Esophagus squamous epithelium (tissue), 5 donors: Measurements from ENCODE around the gene WNT1. TPM values are rescaled to one million over a fixed set of nuclear protein-coding genes. Genes with fewer than 3 reads are reported as not detected.

Source experiments
- DNase-seq: peaks from one replicate; lab custom pipeline; 2025; lab: John Stamatoyannopoulos, UW
- H3K27ac ChIP-seq, 4 donors: fragments of 200-600 bp; sonication (generic); one replicate each; pipeline ENCODE4 v1.5.1; 2016 to 2019; ENCODE audit warnings: mild to moderate bottlenecking in 1 of 4
- H3K27me3 ChIP-seq, 4 donors: fragments of 200-600 bp; sonication (generic); 1 replicate in 3 of 4; 2 replicates in 1 of 4; pipeline versions ENCODE4 v1.5.1 to v1.6.0; 2017 to 2021; ENCODE audit warnings: antibody characterized with exemption in 1 of 4
- H3K36me3 ChIP-seq, 3 donors: fragments of 200-600 bp; sonication (generic); one replicate each; pipeline ENCODE4 v1.5.1; 2016 to 2019
- H3K4me1 ChIP-seq, 3 donors: fragments of 200-600 bp; sonication (generic); one replicate each; pipeline ENCODE4 v1.5.1; 2017 to 2019
- H3K4me3 ChIP-seq, 4 donors: fragments of 200-600 bp; sonication (generic); 1 replicate in 3 of 4; 2 replicates in 1 of 4; pipeline ENCODE4 v1.5.1; 2016 to 2019; ENCODE audit warnings: mild to moderate bottlenecking in 2 of 4, moderate library complexity in 1 of 4
- H3K9me3 ChIP-seq, 3 donors: fragments of 200-600 bp; sonication (generic); one replicate each; pipeline ENCODE4 v1.5.1; 2016 to 2019
- POLR2A ChIP-seq, 4 donors: fragments of 450-650 bp; IDR thresholded peaks; one replicate each; pipeline ENCODE4 v1.6.1; 2017; ENCODE audit warnings: antibody characterized with exemption in 4 of 4, mild to moderate bottlenecking in 4 of 4, moderate library complexity in 3 of 4
- WGBS, 2 donors: methylation state at CpG; one replicate each; pipeline ENCODE4 v1.1.5; 2018; 5-methylcytosine and 5-hydroxymethylcytosine counted together
- intact Hi-C: fragments of 100-400 bp; cut with DNase I; formaldehyde crosslinking; loops from one replicate; pipeline ENCODE4 v1.15.0; 2022
- total RNA-seq, 4 donors: library from RNA; depleted of rRNA; stranded (reverse); fragments of >200 nt; gene quantifications; one replicate each; pipeline ENCODE4 v1.1.0, GENCODE V29; 2016
- TF ChIP-seq, protein P1 (sequence below), 6 experiments: fragments of 450-650 bp in 4 of 6; fragments of 200-600 bp in 2 of 6; sonication (generic) in 2 of 6; IDR thresholded peaks; one replicate each; pipeline ENCODE4 v1.5.1; 2016 to 2019; ENCODE audit warnings: antibody characterized with exemption in 6 of 6, mild to moderate bottlenecking in 4 of 6, moderate library complexity in 4 of 6
- donor health status: DM: yes; HTN: yes; CAD: no.

WNT1 gene
- total RNA-seq, 4 donors from 2014 or later = 0.41 TPM; not detected in 3

DNA sequence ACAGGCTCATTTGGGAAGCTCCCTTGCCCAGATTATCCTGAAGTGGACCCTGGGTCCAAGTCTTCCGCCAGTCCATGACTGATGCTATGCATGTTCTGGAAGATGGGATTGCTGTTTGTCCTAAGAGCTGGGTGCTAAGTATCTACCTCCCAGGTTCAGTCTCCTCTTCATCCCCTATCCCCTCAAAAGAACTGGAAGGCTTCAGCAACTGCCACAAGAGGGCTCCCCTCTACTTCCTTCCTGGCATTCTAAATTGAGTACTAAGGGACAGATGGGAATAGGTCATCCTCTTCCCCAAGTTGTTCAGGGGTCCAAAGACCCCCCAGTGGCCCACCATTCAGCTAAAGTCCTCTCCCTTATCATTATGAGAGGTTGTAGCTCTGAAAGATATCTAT lies 43.8 kb upstream of the WNT1 start:
- WGBS, 2 donors = 100% methylated on average over 1 of the region's 1 CpG
- Histone ChIP-seq H3K9me3 (no peaks in the 10 kb centered on the region), H3K4me1 (no peaks in the 10 kb centered on the region), H3K4me3 (no peak overlapping the region), H3K27ac (peak overlapping the region in 2 of 4 donors; percentile 31 to 33), H3K36me3 (peaks cover 11 to 98% (median 18%) of the 10 kb centered on the region in 3 donors), H3K27me3 (no peaks in the 10 kb centered on the region)
- intact Hi-C loops = no loop called here
- no peak for TF ChIP-seq POLR2A (IDR thresholded peaks at IDR 0.05)
- TF ChIP-seq, protein P1, sequence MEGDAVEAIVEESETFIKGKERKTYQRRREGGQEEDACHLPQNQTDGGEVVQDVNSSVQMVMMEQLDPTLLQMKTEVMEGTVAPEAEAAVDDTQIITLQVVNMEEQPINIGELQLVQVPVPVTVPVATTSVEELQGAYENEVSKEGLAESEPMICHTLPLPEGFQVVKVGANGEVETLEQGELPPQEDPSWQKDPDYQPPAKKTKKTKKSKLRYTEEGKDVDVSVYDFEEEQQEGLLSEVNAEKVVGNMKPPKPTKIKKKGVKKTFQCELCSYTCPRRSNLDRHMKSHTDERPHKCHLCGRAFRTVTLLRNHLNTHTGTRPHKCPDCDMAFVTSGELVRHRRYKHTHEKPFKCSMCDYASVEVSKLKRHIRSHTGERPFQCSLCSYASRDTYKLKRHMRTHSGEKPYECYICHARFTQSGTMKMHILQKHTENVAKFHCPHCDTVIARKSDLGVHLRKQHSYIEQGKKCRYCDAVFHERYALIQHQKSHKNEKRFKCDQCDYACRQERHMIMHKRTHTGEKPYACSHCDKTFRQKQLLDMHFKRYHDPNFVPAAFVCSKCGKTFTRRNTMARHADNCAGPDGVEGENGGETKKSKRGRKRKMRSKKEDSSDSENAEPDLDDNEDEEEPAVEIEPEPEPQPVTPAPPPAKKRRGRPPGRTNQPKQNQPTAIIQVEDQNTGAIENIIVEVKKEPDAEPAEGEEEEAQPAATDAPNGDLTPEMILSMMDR (IDR thresholded peaks at IDR 0.05) = peak in 4 of 6 experiments; percentile 11 to 33 (median 17)
- DNase-seq = no peak

DNA sequence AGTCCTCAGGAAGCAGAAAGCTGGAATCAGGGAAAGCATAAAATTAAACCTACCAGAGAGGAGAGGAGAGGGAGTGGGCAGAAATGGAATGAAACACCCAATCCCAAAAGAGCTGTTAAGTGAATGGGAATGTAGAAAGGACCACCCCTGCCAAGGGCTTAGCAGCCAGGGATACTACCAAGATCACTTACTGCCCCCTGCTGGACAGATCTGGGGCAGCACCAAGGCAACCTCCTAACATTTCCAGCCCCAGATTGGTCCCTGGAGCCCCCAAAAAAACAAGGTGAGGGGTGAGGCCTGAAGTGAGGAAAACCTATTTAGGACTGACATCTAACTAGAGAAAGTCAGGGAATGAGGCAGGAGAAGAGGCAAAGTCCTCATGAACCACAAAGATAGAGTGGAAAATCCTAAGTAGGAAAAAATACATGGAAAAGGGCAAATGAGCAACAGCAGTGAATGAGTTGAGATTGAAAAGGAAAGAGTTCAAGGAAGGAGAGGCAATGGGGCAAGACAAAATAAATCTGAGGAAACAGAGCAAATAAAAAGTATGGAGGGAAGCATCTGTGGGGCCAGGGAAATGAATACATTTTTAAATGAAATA lies 41.6 kb upstream of the WNT1 start:
- TF ChIP-seq POLR2A (IDR thresholded peaks at IDR 0.05) = no peak
- TF ChIP-seq, protein P1 (IDR thresholded peaks at IDR 0.05) = peak; percentile 62 to 93 (median 79)
- intact Hi-C loops = no loop called here
- Histone ChIP-seq H3K36me3 (peaks cover 22 to 98% (median 24%) of the 10 kb centered on the region in 3 donors), H3K27me3 (no peaks in the 10 kb centered on the region), H3K4me1 (peaks cover 2 to 19% (median 12%) of the 10 kb centered on the region in 3 donors), H3K9me3 (no peaks in the 10 kb centered on the region), H3K4me3 (no peak overlapping the region), H3K27ac (no peak overlapping the region)
- DNase-seq = no peak

DNA sequence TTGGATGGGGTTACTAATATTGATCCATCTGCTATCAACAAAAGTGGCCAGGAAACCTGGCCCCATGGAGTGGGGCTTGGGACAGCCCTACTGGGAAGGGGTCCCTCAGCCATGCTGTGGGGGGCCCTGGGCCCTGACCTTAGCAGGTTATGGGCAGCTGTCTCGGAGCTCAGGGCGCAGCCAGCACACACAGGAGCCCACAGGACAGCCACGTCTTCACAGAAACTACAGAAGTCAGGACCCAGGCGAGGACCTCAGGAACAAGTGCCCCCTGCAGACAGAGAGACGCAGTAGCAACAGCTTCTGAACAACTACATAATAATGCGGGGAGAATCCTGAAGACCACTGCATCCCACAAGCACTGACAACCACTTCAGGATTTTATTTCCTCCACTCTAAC lies 41.0 kb upstream of the WNT1 start:
- Histone ChIP-seq H3K4me3 (no peak overlapping the region), H3K27ac (no peak overlapping the region), H3K9me3 (no peaks in the 10 kb centered on the region), H3K4me1 (peaks cover 6 to 26% (median 19%) of the 10 kb centered on the region in 3 donors), H3K27me3 (no peaks in the 10 kb centered on the region), H3K36me3 (peaks cover 22 to 97% (median 24%) of the 10 kb centered on the region in 3 donors)
- intact Hi-C loops = no loop called here
- WGBS, 2 donors = 50 to 67% methylated on average over 3 to 5 of the region's 6 CpGs
- DNase-seq = no peak
- TF ChIP-seq, protein P1 (IDR thresholded peaks at IDR 0.05) = peak in 1 of 6 experiments; percentile 6
- TF ChIP-seq POLR2A (IDR thresholded peaks at IDR 0.05) = no peak

DNA sequence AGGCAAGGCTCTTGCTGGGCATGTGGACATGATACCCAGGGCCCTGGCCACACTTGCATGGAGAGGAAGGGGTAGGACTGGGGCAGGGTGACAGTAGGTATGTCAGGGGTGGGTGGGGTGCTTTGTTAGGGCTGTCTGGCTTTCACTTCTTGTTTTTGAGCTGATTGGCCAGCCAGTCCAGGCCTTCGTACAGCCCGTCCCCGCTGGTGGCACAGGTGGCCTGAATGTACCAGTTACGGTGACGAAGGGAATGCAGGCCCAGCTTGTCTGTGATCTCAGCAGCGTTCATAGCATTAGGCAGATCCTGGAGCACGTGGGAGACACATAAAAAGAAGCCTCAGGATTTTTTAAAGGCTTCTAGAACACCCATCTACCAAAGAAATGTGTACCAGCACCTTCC lies 39.3 kb upstream of the WNT1 start:
- intact Hi-C loops = no loop called here
- H3K4me3 ChIP-seq = no peak overlapping the region
- peak overlapping the region in 1 of 4 donors; percentile 17 for H3K27ac ChIP-seq
- H3K27me3 ChIP-seq = no peaks in the 10 kb centered on the region
- TF ChIP-seq, protein P1 (IDR thresholded peaks at IDR 0.05) = no peak
- TF ChIP-seq POLR2A (IDR thresholded peaks at IDR 0.05) = no peak
- WGBS, 2 donors = 82 to 90% methylated on average over 6 to 7 of the region's 7 CpGs
- peaks cover 9 to 42% (median 30%) of the 10 kb centered on the region in 3 donors for H3K4me1 ChIP-seq
- H3K9me3 ChIP-seq = no peaks in the 10 kb centered on the region
- no peak for DNase-seq
- peaks cover 16 to 80% (median 18%) of the 10 kb centered on the region in 3 donors for H3K36me3 ChIP-seq

DNA sequence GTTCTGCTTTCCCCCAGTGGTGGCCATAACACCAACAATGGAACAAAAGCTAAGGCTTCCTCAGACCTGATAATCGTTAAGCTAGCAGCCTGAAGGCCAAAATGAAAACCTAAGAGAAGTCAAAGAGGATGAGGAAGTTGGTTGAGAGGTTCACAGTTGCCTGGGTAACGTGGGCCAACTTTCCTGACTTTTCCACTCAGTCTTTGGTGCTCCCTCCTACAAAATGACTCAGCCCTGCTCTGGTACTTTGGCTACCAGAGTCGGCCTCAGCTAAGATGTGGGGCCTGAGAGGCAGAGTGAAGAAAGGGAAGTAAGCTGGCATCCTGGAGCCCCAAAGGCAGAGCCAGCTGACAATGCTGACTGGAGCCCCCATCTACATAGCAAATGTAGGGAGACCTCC lies 37.9 kb upstream of the WNT1 start:
- Histone ChIP-seq H3K27me3 (no peaks in the 10 kb centered on the region), H3K36me3 (peaks cover 16 to 67% (median 18%) of the 10 kb centered on the region in 3 donors), H3K9me3 (no peaks in the 10 kb centered on the region), H3K27ac (peak overlapping the region; percentile 26 to 67 (median 42)), H3K4me1 (peaks cover 12 to 53% (median 39%) of the 10 kb centered on the region in 3 donors), H3K4me3 (no peak overlapping the region)
- TF ChIP-seq POLR2A (IDR thresholded peaks at IDR 0.05) = no peak
- TF ChIP-seq, protein P1 (IDR thresholded peaks at IDR 0.05) = no peak
- intact Hi-C loops = no loop called here
- 49 to 63% methylated on average over 3 of the region's 3 CpGs for WGBS, 2 donors
- DNase-seq = no peak
